ENCODE measurements around the gene PINK1.

PINK1 gene

DNA sequence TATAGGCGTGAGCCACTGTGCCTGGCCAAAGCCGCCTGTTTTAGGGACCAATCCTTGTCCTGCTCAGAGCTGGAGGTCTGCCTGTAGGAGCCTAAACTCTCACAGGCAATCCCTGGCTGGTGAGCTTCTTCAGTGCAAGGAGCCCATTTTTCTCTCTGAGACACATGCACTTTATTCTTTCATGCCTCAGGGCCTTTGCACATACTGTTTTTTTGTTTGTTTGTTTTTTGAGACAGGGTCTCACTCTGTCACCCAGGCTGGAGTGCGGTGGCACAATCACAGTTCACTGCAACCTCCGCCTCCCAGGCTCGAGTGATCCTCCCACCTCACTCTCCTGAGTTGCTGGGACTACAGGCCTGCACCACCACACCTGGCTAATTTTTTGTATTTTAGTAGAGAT lies 21.6 kb upstream of the PINK1 start:
- no peak for DNase-seq

DNA sequence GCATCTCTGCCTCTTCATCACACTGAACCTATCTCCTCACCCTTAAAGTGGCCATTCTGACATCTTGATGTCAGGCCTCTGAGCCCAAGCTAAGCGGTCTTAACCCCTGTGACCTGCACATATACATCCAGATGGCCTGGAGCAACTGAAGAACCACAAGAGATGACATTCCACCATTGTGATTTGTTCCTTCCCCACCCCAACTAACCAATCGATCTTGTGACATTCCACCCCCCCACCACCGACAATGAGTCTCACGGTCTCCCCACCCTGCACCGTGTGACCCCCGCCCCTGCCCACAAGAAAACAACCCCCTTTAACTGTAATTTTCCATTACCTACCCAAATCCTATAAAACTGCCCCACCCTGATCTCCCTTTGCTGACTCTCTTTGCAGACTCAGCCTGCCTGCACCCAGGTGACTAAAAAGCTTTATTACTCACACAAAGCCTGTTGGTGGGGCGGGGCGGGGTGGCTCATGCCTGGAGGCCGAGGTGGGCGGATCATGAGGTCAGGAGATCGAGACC lies 21.0 kb upstream of the PINK1 start:
- no peak for DNase-seq

DNA sequence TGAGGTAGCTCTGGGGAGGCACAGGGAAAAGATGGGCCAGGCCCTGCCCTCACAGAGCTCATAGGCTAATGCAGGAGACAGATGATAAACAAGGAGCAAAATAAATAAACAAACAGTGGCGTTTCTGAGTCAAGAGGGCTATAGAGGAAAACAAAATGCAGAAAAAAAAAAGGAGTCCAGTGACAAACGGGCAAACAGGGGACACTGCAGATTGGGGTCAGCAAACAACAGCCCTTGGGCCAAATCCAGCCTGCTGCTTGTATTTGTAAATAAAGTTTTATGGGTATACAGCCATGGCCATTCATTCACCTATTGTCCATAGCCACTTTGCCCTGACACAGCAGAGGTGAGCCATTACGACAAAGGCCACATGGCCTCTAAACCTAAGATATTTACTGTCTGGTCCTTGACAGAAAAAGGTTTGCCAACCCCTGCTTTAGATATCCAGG lies 19.1 kb upstream of the PINK1 start:
- no peak for DNase-seq

DNA sequence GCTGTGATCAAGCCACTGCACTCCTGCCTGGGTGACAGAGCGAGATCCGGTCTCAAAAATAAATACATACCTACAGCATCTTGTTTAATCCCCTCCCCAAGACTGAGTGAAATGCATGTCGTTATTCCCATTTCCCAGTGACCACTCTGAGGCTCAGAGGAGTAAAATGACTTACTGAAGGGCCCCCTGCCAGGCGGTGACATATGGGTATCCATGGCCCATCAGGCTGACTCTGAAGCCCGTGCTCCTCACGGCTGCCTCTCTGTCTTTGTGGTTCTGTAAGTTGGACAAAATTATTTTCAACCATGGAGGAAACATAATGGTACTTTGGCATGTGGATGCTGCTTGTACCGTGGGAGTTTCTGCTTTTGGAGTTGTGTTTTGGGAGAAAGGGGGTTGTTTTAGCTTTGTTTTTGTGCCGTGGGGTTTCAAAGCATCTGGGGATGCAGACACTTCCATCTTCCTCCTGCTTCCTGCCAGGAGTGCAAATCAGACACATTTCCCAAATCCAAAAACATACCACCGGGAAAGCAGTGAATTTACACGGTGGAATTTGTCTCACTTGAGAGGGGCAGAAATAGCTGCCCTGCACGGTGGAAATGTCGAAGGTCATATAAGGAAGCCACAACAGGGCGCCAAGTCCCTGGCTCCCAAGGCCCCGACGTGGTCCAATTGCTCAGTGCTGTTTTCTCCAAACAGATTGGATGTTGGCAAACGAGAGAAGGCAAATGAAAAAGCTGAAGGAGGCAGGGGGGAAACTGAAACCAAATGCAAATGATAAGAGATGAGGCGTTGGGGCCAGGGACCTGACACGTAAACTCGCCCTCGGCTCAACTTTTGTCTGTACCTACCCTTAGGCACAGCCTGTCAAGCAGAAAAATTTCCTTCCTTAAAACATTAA lies 17.1 kb upstream of the PINK1 start:
- no peak for DNase-seq

DNA sequence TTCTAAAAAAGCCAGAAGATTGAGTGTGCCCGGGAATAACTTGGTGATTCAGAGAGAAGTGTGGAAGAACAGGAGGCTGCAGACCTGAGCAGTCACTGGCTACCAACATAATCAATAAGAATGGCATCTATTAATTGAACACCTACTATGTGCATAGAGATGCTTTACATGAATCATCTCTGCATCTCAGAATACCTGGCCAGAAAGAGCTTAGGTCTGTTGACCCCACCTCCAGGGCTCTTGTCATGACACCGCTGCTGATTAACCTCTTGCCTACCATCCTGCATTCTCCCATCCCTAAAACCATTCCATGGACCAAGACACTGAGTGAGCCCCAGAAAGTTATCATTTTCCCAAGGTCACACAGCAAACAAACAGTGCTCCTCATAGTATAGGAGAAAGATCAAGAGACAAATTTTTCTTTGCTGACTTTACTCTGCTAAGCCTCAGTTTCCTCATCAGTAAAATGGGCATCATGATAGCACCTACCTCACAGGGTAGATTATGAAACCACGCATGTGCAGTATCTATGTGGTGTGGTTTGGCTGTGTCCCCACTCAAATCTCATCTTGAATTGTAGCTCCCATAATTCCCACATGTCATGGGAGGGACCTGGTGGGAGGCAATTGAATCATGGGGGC lies 16.3 kb upstream of the PINK1 start:
- no peak for DNase-seq

DNA sequence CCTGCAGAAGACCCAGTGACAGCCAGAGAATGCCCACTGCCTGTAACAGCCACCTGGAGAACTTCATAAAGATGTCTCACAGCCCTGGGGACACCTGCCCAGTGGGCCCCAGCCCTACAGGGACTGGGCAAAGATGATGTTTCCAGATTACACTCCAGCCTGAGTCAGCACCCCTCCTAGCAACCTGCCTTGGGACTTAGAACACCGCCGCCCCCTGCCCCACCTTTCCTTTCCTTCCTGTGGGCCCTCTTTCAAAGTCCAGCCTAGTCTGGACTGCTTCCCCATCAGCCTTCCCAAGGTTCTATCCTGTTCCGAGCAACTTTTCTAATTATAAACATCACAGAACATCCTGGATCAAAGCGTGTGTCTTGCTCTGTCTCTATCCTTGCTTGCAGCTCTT lies 14.7 kb upstream of the PINK1 start:
- no peak for DNase-seq

DNA sequence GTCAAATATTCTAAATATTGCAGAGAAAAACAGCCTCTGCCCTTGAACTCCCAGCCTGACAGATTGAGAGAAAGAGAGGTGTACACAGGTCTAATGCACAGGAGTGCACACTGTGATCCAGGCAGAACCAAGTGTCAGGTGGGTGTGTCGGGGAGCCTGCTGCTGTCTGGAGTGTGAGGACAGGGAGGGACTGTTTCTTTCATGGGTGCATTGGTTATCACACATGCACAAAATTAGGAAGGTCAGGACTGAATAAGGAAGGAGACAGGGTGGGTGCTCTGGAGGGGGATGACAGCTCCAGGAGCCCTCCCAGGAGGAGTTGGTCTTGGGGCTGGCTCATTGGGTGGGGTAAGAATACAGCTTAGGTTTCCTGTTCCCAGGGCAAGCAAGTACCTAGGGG lies 13.3 kb upstream of the PINK1 start:
- no peak for DNase-seq

DNA sequence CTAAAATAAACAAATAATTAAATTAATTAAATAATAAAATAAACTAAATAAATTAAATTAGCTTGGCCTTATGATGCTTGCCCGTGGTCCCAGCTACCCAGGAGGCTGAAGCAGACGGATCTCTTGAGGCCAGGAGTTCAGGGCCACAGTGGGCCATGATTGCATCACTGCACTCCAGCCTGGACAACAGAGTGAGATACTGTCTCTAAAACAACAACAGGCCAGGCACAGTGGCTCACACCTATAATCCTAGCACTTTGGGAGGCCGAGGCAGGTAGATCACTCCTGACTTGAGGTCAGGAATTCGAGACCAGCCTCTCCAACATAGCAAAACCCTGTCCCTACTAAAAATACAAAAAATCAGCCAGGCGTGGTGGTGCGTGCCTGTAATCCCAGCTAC lies 12.2 kb upstream of the PINK1 start:
- no peak for DNase-seq

DNA sequence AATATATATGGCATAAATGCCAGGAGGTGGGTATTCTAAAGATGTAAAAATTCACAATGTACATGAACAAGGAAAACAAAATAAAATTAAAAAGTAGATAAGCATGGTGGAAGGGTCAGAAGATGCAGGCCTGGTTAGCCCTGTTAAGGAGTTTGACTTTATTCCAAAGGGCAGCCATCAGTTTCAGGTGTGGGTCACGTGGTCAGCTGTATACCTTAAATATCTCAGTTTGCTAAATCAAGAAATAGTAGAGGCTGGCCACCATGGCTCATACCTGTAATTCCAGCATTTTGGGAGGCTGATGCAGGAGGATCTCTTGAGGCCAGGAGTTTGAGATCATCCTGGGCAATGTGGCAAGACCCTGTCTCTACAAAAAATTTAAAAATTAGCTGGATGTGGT lies 8.5 kb upstream of the PINK1 start:
- DNase-seq, result no peak

DNA sequence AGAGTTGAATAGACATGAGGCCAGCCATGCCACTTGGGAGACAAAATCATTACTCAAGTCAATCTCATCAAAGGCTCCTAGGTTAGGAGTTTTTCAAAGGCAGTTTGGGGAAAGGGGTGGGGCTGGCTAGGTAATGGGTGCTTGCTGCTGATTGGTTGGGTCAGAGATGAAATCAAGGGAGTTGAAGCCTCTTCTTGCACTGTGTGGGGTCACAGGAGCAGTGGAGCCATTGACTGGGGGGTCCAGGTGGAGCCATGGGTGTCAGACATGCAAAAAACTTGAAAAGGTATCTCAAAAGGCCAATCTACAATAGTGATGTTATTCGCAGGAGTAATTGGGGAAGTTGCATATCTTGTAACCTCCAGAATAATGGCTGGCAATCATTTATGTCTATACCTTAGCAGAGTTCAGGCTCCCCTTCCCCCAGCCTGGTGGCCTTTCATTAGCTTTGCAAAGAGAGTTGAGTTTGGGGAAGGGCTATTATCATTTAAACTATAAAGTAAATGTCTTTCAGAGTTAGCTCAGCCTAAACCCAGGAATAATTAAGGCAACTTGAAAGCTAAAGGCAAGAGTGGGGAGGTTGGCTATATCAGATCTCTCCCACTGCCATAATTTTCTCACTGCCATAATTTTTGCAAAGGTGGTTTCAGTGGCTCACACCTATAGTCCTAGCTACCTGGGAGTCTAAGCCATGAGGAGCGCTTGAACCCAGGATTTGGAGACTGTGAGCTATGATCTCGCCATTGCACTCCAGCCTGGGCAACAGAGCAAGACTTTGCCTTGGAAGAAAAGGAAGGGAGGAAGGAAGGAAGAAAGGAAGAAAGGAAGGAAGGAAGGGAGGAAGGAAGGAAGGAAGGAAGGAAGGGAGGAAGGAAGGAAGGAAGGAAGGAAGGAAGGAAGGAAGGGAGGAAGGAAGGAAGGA lies 7.8 kb upstream of the PINK1 start:
- DNase-seq, result no peak

DNA sequence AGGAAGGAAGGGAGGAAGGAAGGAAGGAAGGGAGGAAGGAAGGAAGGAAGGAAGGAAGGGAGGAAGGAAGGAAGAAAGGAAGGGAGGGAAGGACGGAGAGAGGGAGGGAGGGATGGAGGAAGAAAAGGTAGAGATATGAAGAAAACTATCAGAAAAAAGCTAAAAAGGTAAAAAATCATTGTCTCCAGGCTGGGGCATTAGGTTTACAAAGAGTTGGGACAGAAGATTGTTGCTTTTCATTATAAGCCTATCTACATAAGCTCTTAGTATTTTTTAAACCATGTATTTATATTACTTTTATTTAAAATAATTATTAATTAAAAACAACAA lies 7.2 kb upstream of the PINK1 start:
- DNase-seq, result no peak

DNA sequence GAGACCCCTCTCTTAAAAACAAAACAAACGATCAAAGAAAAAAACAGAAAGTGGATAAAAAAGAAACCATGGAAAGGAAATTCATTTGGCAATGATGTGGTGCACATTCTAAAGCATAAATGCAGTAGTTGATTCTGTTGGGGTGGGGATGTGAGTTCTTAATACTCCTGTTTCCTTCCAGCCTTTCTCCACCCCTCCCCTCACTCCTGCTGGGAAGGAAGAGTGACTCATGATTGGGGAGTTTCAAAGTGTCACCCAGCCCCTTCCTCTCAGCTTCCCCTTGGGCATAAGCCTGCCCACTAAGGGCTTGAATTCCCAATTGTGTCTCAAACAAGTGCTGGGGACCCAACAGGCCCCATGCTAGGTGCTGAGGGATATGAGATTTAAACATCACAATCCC lies 6.7 kb upstream of the PINK1 start:
- no peak for DNase-seq

DNA sequence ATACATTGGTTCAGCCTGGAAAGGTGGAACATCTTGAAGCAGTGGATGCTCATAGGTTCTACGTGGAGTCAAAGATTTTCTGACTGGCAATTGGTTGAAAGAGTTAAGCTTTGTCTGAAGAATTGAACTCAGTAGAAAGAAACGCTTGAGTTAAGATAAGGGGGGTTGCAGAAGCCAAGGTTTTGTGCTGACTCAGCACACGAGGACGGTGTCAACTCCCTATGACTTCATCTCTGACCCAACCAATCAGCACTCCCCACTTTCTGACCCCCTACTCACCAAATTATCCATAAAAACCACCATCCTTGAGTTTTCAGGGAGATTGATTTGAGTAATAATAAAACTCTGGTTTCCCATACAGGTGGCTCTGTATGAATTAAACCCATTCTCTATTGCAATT lies 2.5 kb upstream of the PINK1 start:
- no peak for DNase-seq

DNA sequence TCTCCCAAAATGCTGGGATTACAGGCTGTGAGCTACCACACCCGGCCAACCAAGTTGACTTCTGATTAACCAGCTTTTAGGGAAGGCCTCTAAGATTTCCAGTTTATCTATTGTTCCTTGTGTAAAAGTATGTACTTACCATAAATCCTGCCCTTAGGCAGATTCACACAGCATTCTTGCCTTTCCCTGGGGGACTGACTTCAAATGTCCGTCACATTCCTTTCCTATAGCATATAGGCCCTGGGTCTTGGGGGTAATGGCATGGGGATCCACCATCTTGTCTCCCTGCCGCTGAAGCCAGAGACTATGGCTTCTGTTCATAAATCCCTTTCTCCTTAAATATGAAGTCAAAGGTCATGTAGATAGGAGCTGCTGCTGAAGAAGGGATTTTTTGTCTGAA lies 872 bp upstream of the PINK1 start:
- DNase-seq, result no peak

DNA sequence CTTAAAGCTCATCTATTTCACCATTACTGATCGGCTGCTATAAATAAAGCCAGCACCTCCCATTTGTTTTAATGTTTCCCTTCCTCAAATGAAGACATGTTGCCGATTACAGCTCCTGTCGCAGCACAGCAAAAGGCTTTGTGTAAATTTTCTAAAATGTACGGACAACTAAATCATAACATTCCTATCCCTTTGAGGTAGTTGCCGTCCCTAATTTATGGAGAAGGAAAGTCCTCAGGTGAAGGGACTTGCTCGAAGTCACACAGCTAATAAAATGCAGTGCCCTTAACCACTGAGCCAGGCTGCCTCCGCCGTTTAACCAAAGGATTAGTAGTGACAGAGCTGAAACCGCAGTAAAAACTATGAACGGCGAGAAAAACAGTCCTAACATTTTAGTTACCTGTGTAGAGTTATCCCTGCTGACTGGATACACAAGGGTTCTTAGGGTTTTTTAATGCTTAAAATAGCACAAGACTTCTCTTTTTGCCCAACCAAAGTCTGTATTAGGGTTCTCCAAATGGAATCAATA lies 871 bp downstream of the PINK1 start:
- DNase-seq, result no peak

DNA sequence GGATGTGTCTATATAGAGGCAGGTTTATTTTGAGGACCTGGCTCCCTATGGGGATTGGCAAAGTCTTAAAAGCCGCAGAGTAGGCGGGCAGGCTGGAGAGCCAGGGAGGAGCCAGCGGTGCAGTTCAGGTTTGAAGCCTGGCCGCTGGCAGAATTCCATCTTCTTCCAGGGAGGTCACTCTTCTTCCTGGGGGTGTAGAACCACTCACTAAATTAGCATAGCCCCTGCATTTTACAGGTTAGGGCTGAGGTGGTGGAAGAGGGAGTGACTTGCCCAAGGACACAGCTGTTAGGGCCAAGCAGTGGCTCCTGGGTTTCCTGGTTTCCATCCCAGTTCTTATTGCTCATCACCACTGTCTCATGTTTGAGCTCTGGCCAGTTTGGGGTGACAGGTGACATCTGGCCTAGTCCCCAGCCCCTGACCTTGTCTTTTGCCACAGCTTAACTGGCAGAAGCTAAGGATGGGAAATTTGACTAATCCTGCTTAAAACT lies 1.4 kb downstream of the PINK1 start:
- DNase-seq, result peak; percentile 12

DNA sequence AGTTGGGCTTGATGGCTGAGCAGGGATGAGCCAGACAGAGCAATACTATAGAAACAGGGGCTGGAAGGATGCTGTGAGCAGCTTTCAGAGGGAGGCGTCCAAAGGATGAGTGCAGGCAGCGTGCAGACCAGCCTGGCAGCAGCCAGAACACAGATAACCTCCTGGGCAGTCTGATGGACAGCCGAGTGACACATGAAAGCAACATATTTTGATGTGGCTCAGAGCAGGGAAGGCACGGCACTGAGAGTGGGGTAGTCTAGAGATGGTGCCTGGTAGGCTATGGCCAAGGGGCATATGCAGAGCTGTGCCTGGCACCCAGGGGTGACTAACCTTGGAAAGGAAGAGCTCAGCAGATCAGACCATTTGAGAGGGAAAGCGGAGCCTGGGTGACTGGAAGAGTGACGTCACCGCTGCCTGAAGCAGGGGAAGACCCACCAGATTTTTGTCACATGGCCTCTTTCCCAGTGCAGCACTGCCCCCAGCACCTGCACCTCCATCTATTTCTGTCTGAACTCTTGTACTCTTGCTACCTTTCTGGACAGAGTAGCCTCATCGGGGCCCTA lies 3.6 kb downstream of the PINK1 start:
- DNase-seq, result no peak

DNA sequence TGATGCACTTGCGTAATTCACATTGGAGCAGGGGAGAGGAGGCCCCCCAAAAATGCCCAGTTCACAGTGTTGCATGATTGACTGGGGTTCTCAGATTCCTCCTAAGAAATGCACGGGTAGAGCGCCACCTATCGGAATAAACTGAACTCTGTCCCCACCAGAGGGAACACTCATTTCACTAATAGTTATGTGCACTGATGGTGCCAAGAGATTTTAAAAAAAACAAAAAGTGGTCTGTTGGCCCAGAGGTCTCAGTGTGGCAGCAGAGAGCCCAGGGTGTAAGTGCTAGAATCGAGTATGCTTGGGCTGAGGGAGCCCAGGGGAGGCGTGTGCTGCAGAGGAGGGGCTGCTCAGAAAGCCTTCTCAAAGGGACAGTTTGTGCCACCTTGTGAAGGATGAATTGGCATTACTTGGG lies 6.9 kb downstream of the PINK1 start:
- DNase-seq, result peak; percentile 76

DNA sequence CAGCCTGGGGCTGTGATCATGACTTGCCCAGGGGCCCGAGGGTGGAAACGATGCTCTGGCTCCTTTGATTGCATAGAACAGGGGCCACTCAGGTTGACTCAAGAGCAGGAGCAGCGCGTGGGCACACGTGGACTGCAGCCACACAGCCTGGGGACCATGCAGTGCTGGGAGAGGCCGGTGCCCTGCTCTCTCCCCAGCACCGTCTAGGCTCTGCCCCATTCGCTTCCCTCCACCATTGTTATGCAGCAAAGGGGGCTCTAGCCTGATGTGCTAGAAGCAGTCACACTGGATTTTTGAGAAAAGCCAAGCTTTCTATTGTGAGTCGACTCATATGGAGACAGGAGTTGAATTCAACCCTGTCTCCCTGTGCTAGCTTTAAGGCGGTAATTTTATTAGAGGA lies 8.7 kb downstream of the PINK1 start:
- no peak for DNase-seq

DNA sequence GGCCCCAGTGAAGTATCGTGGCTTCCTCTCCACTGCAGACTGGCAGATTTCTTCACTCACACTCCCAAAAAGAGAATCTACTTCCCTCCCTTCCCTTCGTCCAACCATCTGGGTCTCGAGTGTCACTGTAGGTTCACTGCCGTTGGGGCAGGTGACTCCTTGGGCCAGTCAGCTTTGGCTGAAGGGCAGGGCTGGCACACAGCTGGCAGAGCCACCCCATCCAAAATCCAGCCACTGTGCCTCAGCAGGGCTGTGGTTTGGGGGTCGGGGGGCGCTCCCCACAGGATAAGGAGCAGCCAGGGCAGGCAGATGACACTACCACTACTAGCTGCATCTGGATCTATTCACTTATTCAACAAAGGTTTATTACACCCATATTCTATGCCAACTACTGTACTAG lies 9.8 kb downstream of the PINK1 start:
- DNase-seq, result no peak

DNA sequence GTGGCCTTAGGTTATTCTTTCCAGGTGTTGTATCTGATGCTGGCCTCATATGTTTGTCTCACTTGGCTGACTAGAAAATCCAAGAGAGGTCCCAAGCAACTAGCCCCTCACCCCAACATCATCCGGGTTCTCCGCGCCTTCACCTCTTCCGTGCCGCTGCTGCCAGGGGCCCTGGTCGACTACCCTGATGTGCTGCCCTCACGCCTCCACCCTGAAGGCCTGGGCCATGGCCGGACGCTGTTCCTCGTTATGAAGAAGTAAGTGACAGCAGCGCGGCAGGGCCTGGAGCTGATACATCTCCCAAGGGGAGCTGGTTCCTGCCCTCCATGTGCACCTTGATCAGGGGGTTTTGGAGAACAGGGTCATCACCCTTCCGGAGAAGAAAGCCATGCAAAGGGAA lies 11.2 kb downstream of the PINK1 start:
- DNase-seq, result no peak

DNA sequence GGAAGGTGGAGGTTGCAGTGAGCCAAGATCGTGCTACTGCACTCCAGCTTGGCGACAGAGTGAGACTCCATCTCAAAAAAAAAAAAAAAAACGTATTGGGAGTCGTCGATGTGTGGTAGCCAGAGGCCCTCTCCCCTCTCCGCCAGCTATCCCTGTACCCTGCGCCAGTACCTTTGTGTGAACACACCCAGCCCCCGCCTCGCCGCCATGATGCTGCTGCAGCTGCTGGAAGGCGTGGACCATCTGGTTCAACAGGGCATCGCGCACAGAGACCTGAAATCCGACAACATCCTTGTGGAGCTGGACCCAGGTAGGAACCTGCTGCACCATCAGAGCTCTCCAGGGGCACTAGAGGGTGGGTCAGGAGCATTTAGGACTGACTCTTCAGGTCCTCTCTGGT lies 12.2 kb downstream of the PINK1 start:
- no peak for DNase-seq

DNA sequence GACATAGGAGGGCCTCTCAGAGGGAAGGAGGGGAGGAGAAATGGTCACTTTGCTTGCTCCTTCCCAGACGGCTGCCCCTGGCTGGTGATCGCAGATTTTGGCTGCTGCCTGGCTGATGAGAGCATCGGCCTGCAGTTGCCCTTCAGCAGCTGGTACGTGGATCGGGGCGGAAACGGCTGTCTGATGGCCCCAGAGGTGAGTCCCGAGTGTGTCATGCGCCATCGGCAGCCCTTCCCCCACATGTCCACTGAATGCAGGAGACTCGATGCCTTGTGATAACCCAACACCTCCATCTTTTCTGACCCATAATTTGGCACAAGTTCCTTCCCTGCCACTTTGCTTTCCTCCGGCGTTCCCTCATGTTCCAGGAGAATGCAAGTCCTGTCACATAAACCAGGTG lies 15.2 kb downstream of the PINK1 start:
- no peak for DNase-seq
